H1 (cell line): ENCODE measurements around the gene PECR.

Experiments used
- ATF2 ChIP-seq: IDR thresholded peaks from 2 replicates; pipeline ENCODE4 v1.6.1; 2012; ENCODE audit warnings: low read length, inconsistent platforms
- CTCF ChIP-seq, 3 experiments: IDR thresholded peaks; 1 replicate in 2 of 3; 2 replicates in 1 of 3; pipeline versions ENCODE4 v1.5.1 to v1.6.1; 2011; ENCODE audit warnings: low read length in 3 of 3, mild to moderate bottlenecking in 3 of 3, inconsistent platforms in 2 of 3, low read depth in 1 of 3, moderate library complexity in 1 of 3; ENCODE audit not compliant: insufficient read depth in 1 of 3; ENCODE audit errors: control extremely low read depth in 1 of 3
- EP300 ChIP-seq, 2 experiments: IDR thresholded peaks; 1 replicate in 1 of 2; 2 replicates in 1 of 2; pipeline ENCODE4 v1.6.1; 2011 to 2012; ENCODE audit warnings: low read depth in 2 of 2, low read length in 2 of 2, mild to moderate bottlenecking in 2 of 2, borderline replicate concordance in 1 of 2, inconsistent platforms in 1 of 2, moderate library complexity in 1 of 2
- EZH2 ChIP-seq: fragments of 200-600 bp; sonication (generic); IDR thresholded peaks from 2 replicates; pipeline ENCODE4 v1.7.1; 2012; ENCODE audit warnings: low read depth, mild to moderate bottlenecking, moderate library complexity, low read length, inconsistent platforms; ENCODE audit not compliant: severe bottlenecking
- JUN ChIP-seq: IDR thresholded peaks from 2 replicates; pipeline ENCODE4 v1.6.1; 2011; ENCODE audit warnings: low read depth, mild to moderate bottlenecking, improper control_type of control experiment, low read length
- POLR2A ChIP-seq, 2 experiments: IDR thresholded peaks; 1 replicate in 1 of 2; 2 replicates in 1 of 2; pipeline ENCODE4 v1.6.1; 2011; ENCODE audit warnings: low read depth in 2 of 2, low read length in 2 of 2, mild to moderate bottlenecking in 2 of 2; ENCODE audit errors: control extremely low read depth in 1 of 2
- POLR2AphosphoS5 ChIP-seq: IDR thresholded peaks from 2 replicates; pipeline ENCODE4 v1.6.1; 2011; ENCODE audit warnings: low read depth, low read length
- RAD21 ChIP-seq, 2 experiments: IDR thresholded peaks in 1 of 2; conservative IDR thresholded peaks in 1 of 2; 2 replicates each; pipeline ENCODE4 v1.6.1; 2011; ENCODE audit warnings: low read depth in 2 of 2, low read length in 2 of 2, improper control_type of control experiment in 1 of 2, inconsistent platforms in 1 of 2, mild to moderate bottlenecking in 1 of 2, moderate library complexity in 1 of 2

- no peak for TF ChIP-seq JUN
- TF ChIP-seq ATF2, result no peak
- no peak for TF ChIP-seq CTCF (IDR thresholded peaks at IDR 0.05; ENCODE audit: control extremely low read depth in 1 of 3, insufficient read depth in 1 of 3, low read depth in 1 of 3, low read length in 3 of 3)
- no peak for TF ChIP-seq POLR2A (IDR thresholded peaks at IDR 0.05; ENCODE audit: control extremely low read depth in 1 of 2, low read depth in 2 of 2, low read length in 2 of 2)
- no peak for TF ChIP-seq EZH2
- no peak for TF ChIP-seq RAD21 (IDR thresholded peaks at IDR 0.05 in 1 of 2, conservative IDR thresholded peaks at IDR 0.05 in 1 of 2; ENCODE audit: low read depth in 2 of 2, low read length in 2 of 2)
- no peak for TF ChIP-seq POLR2AphosphoS5
- TF ChIP-seq EP300 (IDR thresholded peaks at IDR 0.05; ENCODE audit: borderline replicate concordance in 1 of 2, low read depth in 2 of 2, low read length in 2 of 2), result no peak
These were observed 84.4 kb downstream of the PECR start for GRCh38 chr2:215997219-215997618.
